H1 (cell line): ENCODE data around the gene ZC3H12C. TPM values are rescaled to one million over a fixed set of nuclear protein-coding genes. Genes with fewer than 3 reads are reported as not detected.

ENCODE experiments used
- HDAC2 ChIP-seq, 2 experiments: fragments of 300-600 bp in 1 of 2; sonication (generic) in 1 of 2; IDR thresholded peaks; 2 replicates each; pipeline ENCODE4 v1.6.1; 2011 to 2012; ENCODE audit warnings: low read depth in 2 of 2, low read length in 2 of 2, mild to moderate bottlenecking in 2 of 2, moderate library complexity in 2 of 2, borderline replicate concordance in 1 of 2, inconsistent platforms in 1 of 2
- JUN ChIP-seq: IDR thresholded peaks from 2 replicates; pipeline ENCODE4 v1.6.1; 2011; ENCODE audit warnings: low read depth, mild to moderate bottlenecking, improper control_type of control experiment, low read length
- POU5F1 ChIP-seq: IDR thresholded peaks from 2 replicates; pipeline ENCODE4 v1.6.1; 2011; ENCODE audit warnings: low read depth, mild to moderate bottlenecking, low read length, moderate library complexity
- RFX5 ChIP-seq: IDR thresholded peaks from 2 replicates; pipeline ENCODE4 v1.6.1; 2011; ENCODE audit warnings: low read depth, low read length, improper control_type of control experiment, borderline replicate concordance
- TBP ChIP-seq: IDR thresholded peaks from 2 replicates; pipeline ENCODE4 v1.6.1; 2011; ENCODE audit warnings: low read depth, low read length, improper control_type of control experiment
- polyA plus RNA-seq, 7 experiments: library from polyadenylated mRNA; depleted of rRNA in 3 of 7; stranded (reverse) in 5 of 7; unstranded in 2 of 7; fragments of >200 nt in 5 of 7; fragments of 200-250 nt in 2 of 7; gene quantifications; 1 replicate in 5 of 7; 2 replicates in 1 of 7; 4 replicates in 1 of 7; pipeline versions ENCODE4 v1.2.1 to v1.2.3, GENCODE V29; 2011 to 2013; ENCODE audit warnings: missing spikeins in 2 of 7, mixed read lengths in 2 of 7
- total RNA-seq: library from RNA; stranded (reverse); fragmentation: NEBNext Ultra II Directional; extraction: Animal tissue kit (Norgen Biotek cat#: 25700); gene quantifications from 2 replicates; pipeline ENCODE4 v1.2.1, GENCODE V29; 2021
- TF ChIP-seq, protein P1 (sequence below): fragments of 300-600 bp; sonication (generic); IDR thresholded peaks from 2 replicates; pipeline ENCODE4 v1.7.1; 2012; ENCODE audit warnings: low read length, moderate library complexity, mild to moderate bottlenecking, inconsistent platforms; ENCODE audit not compliant: insufficient replicate concordance
- TF ChIP-seq, protein P2 (sequence below): IDR thresholded peaks from 2 replicates; pipeline ENCODE4 v1.6.1; 2011; ENCODE audit warnings: low read depth, mild to moderate bottlenecking, low read length; ENCODE audit not compliant: insufficient read depth
- TF ChIP-seq, protein P3 (sequence below): IDR thresholded peaks from 2 replicates; pipeline ENCODE4 v1.6.1; 2012; ENCODE audit warnings: low read length, inconsistent platforms

ZC3H12C gene
- total and polyA plus RNA-seq, 2 of the 8 experiments (the other 6 are each of a cell fraction or from before 2014, with no cell fraction given) = 2.0 to 2.7 TPM

GRCh38 chr11:110126936-110127335, 33.7 kb downstream of the ZC3H12C start (continued):
- TF ChIP-seq, protein P1, sequence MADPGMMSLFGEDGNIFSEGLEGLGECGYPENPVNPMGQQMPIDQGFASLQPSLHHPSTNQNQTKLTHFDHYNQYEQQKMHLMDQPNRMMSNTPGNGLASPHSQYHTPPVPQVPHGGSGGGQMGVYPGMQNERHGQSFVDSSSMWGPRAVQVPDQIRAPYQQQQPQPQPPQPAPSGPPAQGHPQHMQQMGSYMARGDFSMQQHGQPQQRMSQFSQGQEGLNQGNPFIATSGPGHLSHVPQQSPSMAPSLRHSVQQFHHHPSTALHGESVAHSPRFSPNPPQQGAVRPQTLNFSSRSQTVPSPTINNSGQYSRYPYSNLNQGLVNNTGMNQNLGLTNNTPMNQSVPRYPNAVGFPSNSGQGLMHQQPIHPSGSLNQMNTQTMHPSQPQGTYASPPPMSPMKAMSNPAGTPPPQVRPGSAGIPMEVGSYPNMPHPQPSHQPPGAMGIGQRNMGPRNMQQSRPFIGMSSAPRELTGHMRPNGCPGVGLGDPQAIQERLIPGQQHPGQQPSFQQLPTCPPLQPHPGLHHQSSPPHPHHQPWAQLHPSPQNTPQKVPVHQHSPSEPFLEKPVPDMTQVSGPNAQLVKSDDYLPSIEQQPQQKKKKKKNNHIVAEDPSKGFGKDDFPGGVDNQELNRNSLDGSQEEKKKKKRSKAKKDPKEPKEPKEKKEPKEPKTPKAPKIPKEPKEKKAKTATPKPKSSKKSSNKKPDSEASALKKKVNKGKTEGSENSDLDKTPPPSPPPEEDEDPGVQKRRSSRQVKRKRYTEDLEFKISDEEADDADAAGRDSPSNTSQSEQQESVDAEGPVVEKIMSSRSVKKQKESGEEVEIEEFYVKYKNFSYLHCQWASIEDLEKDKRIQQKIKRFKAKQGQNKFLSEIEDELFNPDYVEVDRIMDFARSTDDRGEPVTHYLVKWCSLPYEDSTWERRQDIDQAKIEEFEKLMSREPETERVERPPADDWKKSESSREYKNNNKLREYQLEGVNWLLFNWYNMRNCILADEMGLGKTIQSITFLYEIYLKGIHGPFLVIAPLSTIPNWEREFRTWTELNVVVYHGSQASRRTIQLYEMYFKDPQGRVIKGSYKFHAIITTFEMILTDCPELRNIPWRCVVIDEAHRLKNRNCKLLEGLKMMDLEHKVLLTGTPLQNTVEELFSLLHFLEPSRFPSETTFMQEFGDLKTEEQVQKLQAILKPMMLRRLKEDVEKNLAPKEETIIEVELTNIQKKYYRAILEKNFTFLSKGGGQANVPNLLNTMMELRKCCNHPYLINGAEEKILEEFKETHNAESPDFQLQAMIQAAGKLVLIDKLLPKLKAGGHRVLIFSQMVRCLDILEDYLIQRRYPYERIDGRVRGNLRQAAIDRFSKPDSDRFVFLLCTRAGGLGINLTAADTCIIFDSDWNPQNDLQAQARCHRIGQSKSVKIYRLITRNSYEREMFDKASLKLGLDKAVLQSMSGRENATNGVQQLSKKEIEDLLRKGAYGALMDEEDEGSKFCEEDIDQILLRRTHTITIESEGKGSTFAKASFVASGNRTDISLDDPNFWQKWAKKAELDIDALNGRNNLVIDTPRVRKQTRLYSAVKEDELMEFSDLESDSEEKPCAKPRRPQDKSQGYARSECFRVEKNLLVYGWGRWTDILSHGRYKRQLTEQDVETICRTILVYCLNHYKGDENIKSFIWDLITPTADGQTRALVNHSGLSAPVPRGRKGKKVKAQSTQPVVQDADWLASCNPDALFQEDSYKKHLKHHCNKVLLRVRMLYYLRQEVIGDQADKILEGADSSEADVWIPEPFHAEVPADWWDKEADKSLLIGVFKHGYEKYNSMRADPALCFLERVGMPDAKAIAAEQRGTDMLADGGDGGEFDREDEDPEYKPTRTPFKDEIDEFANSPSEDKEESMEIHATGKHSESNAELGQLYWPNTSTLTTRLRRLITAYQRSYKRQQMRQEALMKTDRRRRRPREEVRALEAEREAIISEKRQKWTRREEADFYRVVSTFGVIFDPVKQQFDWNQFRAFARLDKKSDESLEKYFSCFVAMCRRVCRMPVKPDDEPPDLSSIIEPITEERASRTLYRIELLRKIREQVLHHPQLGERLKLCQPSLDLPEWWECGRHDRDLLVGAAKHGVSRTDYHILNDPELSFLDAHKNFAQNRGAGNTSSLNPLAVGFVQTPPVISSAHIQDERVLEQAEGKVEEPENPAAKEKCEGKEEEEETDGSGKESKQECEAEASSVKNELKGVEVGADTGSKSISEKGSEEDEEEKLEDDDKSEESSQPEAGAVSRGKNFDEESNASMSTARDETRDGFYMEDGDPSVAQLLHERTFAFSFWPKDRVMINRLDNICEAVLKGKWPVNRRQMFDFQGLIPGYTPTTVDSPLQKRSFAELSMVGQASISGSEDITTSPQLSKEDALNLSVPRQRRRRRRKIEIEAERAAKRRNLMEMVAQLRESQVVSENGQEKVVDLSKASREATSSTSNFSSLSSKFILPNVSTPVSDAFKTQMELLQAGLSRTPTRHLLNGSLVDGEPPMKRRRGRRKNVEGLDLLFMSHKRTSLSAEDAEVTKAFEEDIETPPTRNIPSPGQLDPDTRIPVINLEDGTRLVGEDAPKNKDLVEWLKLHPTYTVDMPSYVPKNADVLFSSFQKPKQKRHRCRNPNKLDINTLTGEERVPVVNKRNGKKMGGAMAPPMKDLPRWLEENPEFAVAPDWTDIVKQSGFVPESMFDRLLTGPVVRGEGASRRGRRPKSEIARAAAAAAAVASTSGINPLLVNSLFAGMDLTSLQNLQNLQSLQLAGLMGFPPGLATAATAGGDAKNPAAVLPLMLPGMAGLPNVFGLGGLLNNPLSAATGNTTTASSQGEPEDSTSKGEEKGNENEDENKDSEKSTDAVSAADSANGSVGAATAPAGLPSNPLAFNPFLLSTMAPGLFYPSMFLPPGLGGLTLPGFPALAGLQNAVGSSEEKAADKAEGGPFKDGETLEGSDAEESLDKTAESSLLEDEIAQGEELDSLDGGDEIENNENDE = no peak
- TF ChIP-seq, protein P2, sequence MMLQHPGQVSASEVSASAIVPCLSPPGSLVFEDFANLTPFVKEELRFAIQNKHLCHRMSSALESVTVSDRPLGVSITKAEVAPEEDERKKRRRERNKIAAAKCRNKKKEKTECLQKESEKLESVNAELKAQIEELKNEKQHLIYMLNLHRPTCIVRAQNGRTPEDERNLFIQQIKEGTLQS = no peak
- no peak for TF ChIP-seq TBP
- no peak for TF ChIP-seq JUN
- no peak for TF ChIP-seq RFX5
- no peak for TF ChIP-seq POU5F1
- TF ChIP-seq, protein P3, sequence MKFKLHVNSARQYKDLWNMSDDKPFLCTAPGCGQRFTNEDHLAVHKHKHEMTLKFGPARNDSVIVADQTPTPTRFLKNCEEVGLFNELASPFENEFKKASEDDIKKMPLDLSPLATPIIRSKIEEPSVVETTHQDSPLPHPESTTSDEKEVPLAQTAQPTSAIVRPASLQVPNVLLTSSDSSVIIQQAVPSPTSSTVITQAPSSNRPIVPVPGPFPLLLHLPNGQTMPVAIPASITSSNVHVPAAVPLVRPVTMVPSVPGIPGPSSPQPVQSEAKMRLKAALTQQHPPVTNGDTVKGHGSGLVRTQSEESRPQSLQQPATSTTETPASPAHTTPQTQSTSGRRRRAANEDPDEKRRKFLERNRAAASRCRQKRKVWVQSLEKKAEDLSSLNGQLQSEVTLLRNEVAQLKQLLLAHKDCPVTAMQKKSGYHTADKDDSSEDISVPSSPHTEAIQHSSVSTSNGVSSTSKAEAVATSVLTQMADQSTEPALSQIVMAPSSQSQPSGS = no peak
- TF ChIP-seq HDAC2 (IDR thresholded peaks at IDR 0.05; ENCODE audit: borderline replicate concordance in 1 of 2, low read depth in 2 of 2, low read length in 2 of 2) = no peak
